Endodermal cell (in vitro differentiated cells): ENCODE measurements around the gene LGR4. TPM values are rescaled to one million over a fixed set of nuclear protein-coding genes. Genes with fewer than 3 reads are reported as not detected.

Source experiments
- DNase-seq: peaks from one replicate; pipeline ENCODE4 v3.0.0-alpha.2; 2017
- H3K27ac ChIP-seq: 2 replicates; pipeline ENCODE4 v1.5.1; 2013; ENCODE audit warnings: mild to moderate bottlenecking, low read depth, low read length, moderate library complexity
- H3K27me3 ChIP-seq: 2 replicates; pipeline ENCODE4 v1.6.1; 2013; ENCODE audit warnings: mild to moderate bottlenecking, low read length, moderate library complexity; ENCODE audit not compliant: insufficient read depth, control insufficient read depth, poor library complexity, severe bottlenecking
- H3K36me3 ChIP-seq: 2 replicates; pipeline ENCODE4 v1.7.0; 2013; ENCODE audit warnings: mild to moderate bottlenecking, low read length, moderate library complexity; ENCODE audit not compliant: control insufficient read depth, insufficient read depth
- H3K4me1 ChIP-seq: one replicate; pipeline ENCODE4 v1.7.0; 2013; ENCODE audit warnings: low read length; ENCODE audit not compliant: control insufficient read depth, insufficient read depth
- H3K4me3 ChIP-seq: 2 replicates; pipeline ENCODE4 v1.5.1; 2013; ENCODE audit warnings: mild to moderate bottlenecking, low read length, moderate library complexity
- H3K9ac ChIP-seq: 2 replicates; pipeline ENCODE4 v1.6.1; 2013; ENCODE audit warnings: mild to moderate bottlenecking, low read length, moderate library complexity; ENCODE audit not compliant: poor library complexity, severe bottlenecking; ENCODE audit errors: extremely low read depth
- H3K9me3 ChIP-seq: 2 replicates; pipeline ENCODE4 v1.6.1; 2013; ENCODE audit warnings: mild to moderate bottlenecking, low read length, moderate library complexity; ENCODE audit not compliant: control insufficient read depth
- H3K27ac Mint-ChIP-seq: 2 replicates; pipeline ENCODE4 v1.8.0; 2020; ENCODE audit warnings: mixed read lengths
- H3K27me3 Mint-ChIP-seq: 2 replicates; pipeline ENCODE4 v1.8.0; 2021; ENCODE audit warnings: mild to moderate bottlenecking, mixed read lengths; ENCODE audit not compliant: insufficient read depth
- H3K36me3 Mint-ChIP-seq: 2 replicates; pipeline ENCODE4 v1.8.0; 2020; ENCODE audit warnings: low read depth, mixed read lengths
- H3K4me1 Mint-ChIP-seq: 2 replicates; pipeline ENCODE4 v1.8.0; 2020; ENCODE audit warnings: mixed read lengths
- H3K4me3 Mint-ChIP-seq: 2 replicates; pipeline ENCODE4 v1.8.0; 2020; ENCODE audit warnings: mild to moderate bottlenecking, moderate library complexity, mixed read lengths
- H3K9me3 Mint-ChIP-seq: 2 replicates; pipeline ENCODE4 v1.8.0; 2020; ENCODE audit warnings: mild to moderate bottlenecking, mixed read lengths
- CTCF ChIP-seq: fragments of 200-600 bp; sonication (generic); conservative IDR thresholded peaks from 2 replicates; pipeline ENCODE4 v1.5.0; 2021; ENCODE audit warnings: antibody characterized with exemption, mild to moderate bottlenecking
- WGBS, 2 experiments: methylation state at CpG; one replicate each; pipeline versions ENCODE4 v1.1.5 to v1.1.7; 2013; ENCODE audit warnings: missing lambda C conversion rate in 2 of 2, mixed read lengths in 1 of 2; ENCODE audit not compliant: insufficient coverage in 1 of 2, insufficient read length in 1 of 2; 5-methylcytosine and 5-hydroxymethylcytosine counted together
- total RNA-seq, 2 donors: library from RNA; stranded (reverse); fragmentation: NEBNext Ultra II Directional in 1 of 2; extraction: Animal tissue kit (Norgen Biotek cat#: 25700) in 1 of 2; gene quantifications; 2 replicates in 1 of 2; 3 replicates in 1 of 2; pipeline ENCODE4 v1.2.1, GENCODE V29; 2021

The LGR4 gene
- total RNA-seq, 2 donors from 2014 or later: 73.7 to 75.6 TPM

- Mint-ChIP-seq H3K4me3 (no peak overlapping the region), H3K27me3 (no peaks in the 10 kb centered on the region), H3K36me3 (peaks cover 9% of the 10 kb centered on the region), H3K4me1 (peaks cover 5% of the 10 kb centered on the region), H3K9me3 (no peaks in the 10 kb centered on the region), H3K27ac (no peak overlapping the region)
- H3K27ac ChIP-seq: no peak overlapping the region
- peaks cover 68% of the 10 kb centered on the region for H3K36me3 ChIP-seq
- no peak overlapping the region for H3K9ac ChIP-seq
- no peak for DNase-seq
- no peak for TF ChIP-seq CTCF
- no peaks in the 10 kb centered on the region for H3K4me1 ChIP-seq
- H3K27me3 ChIP-seq: no peaks in the 10 kb centered on the region
- WGBS, 2 experiments: 96% methylated on average over 2 of the region's 2 CpGs; no CpG with 5 or more reads in 1 of the 2 experiments
- no peak overlapping the region for H3K4me3 ChIP-seq
- H3K9me3 ChIP-seq: no peaks in the 10 kb centered on the region
Observed at GRCh38 chr11:27408246-27408800, 64.3 kb downstream of the LGR4 start.

- Mint-ChIP-seq H3K4me3 (no peak overlapping the region), H3K27ac (no peak overlapping the region), H3K4me1 (peaks cover 9% of the 10 kb centered on the region), H3K36me3 (peaks cover 15% of the 10 kb centered on the region), H3K27me3 (no peaks in the 10 kb centered on the region), H3K9me3 (no peaks in the 10 kb centered on the region)
- no peak for TF ChIP-seq CTCF
- H3K27ac ChIP-seq: no peak overlapping the region
- no peak for DNase-seq
- no peaks in the 10 kb centered on the region for H3K27me3 ChIP-seq
- peaks cover 4% of the 10 kb centered on the region for H3K4me1 ChIP-seq
- H3K9me3 ChIP-seq: no peaks in the 10 kb centered on the region
- no peak overlapping the region for H3K4me3 ChIP-seq
- no peak overlapping the region for H3K9ac ChIP-seq
- WGBS, 2 experiments: 93 to 100% methylated on average over 1 to 3 of the region's 3 CpGs
- H3K36me3 ChIP-seq: peaks cover 74% of the 10 kb centered on the region
Observed at GRCh38 chr11:27406498-27407354, 65.9 kb downstream of the LGR4 start.

GRCh38 chr11:27405134-27405533 is 67.5 kb downstream of the LGR4 start:
- Mint-ChIP-seq H3K9me3 (no peaks in the 10 kb centered on the region), H3K27me3 (no peaks in the 10 kb centered on the region), H3K4me1 (peaks cover 12% of the 10 kb centered on the region), H3K27ac (no peak overlapping the region), H3K4me3 (no peak overlapping the region), H3K36me3 (peaks cover 14% of the 10 kb centered on the region)
- Histone ChIP-seq H3K9ac (no peak overlapping the region), H3K27me3 (no peaks in the 10 kb centered on the region), H3K9me3 (no peaks in the 10 kb centered on the region), H3K4me3 (no peak overlapping the region), H3K27ac (no peak overlapping the region), H3K36me3 (peaks cover 75% of the 10 kb centered on the region), H3K4me1 (peaks cover 4% of the 10 kb centered on the region)
- TF ChIP-seq CTCF: no peak
- 94 to 100% methylated on average over 2 to 3 of the region's 3 CpGs for WGBS, 2 experiments
- no peak for DNase-seq
